SK-N-MC (cell line): Measurements from ENCODE around the gene PI16.
"Not testable (repeated sequence)": the region's sequence is repeated elsewhere in the genome, so short reads cannot be mapped to it uniquely, and the experiment has no call there.

Experiments used
- DNase-seq: peaks from one replicate; pipeline ENCODE4 v3.0.0-alpha.2; 2011; ENCODE audit warnings: low read depth, low spot score
- H3K27ac ChIP-seq: fragments of 200-600 bp; sonication (generic); 2 replicates; pipeline ENCODE4 v1.5.1; 2016; ENCODE audit warnings: mixed run types
- H3K36me3 ChIP-seq: fragments of 200-600 bp; sonication (generic); 2 replicates; pipeline ENCODE4 v1.6.1; 2017; ENCODE audit warnings: antibody characterized with exemption, low read length, mixed read lengths; ENCODE audit not compliant: insufficient read depth
- H3K4me3 ChIP-seq: fragments of 200-600 bp; sonication (generic); 2 replicates; pipeline ENCODE4 v1.5.1; 2016
- H3K9ac ChIP-seq: fragments of 200-600 bp; sonication (generic); 2 replicates; pipeline ENCODE4 v1.8.0; 2017; ENCODE audit warnings: mixed run types, mixed read lengths; ENCODE audit not compliant: insufficient read length
- H3K9me3 ChIP-seq: fragments of 200-600 bp; sonication (generic); 2 replicates; pipeline ENCODE4 v1.6.1; 2017; ENCODE audit warnings: low read depth, mild to moderate bottlenecking, antibody characterized with exemption, low read length, moderate library complexity, mixed read lengths
- EZH2 ChIP-seq: fragments of 200-600 bp; sonication (generic); IDR thresholded peaks from one replicate; pipeline ENCODE4 v1.6.1; 2017; ENCODE audit warnings: antibody characterized with exemption
- FOXP2 ChIP-seq: optimal IDR thresholded peaks from 2 replicates; pipeline ENCODE3; 2011; ENCODE audit warnings: mild to moderate bottlenecking, moderate library complexity; ENCODE audit not compliant: insufficient read depth; ENCODE audit errors: extremely low read length, control extremely low read depth
- POLR2AphosphoS5 ChIP-seq: IDR thresholded peaks from 2 replicates; pipeline ENCODE4 v1.6.1; 2012; ENCODE audit warnings: mild to moderate bottlenecking, low read depth, low read length, borderline replicate concordance

PI16 gene

DNA sequence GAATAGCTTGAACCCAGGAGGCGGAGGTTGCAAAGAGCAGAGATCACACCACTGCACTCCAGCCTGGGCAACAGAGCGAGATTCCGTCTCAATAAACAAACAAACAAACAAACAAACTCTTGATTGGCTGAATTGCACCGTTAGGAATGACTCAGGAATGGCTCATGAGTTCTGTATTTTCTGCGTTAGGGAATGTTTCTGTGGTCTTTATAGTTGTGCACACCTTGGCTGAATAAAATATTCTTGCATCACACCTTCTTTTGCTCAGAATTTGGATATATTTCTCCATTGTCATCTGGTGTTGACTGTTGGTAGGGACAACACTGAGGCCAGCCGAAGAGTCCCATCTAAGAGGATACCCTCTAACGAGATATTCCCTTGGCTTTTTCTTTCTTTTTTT is 19.6 kb upstream of the PI16 start:
- no peak for TF ChIP-seq FOXP2
- TF ChIP-seq EZH2, result no peak
- no peak for TF ChIP-seq POLR2AphosphoS5
- Histone ChIP-seq H3K27ac (no peak overlapping the region), H3K36me3 (no peaks in the 10 kb centered on the region), H3K9ac (no peak overlapping the region), H3K9me3 (no peaks in the 10 kb centered on the region), H3K4me3 (no peak overlapping the region)
- DNase-seq, result no peak

DNA sequence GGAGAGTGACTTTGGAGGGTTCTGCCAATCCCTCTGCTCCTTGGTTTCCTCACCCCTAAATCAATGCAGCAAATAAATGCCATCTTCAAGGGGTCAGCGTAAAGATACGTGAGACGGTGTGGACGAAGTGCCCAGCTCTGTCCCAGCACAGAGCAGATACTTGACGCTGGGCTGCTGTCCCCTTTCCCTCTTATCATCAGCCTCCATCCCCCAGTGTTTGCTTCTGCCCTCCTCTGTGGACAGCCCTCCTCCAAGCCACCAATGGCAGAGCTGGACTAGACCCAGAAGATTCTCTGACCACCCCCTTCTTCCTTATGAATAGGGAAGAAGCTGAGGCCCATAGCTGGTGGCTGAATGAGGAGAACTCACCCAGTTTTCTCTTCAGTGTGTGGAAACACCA is 17.7 kb upstream of the PI16 start:
- H3K9me3 ChIP-seq, result no peaks in the 10 kb centered on the region
- no peak for DNase-seq
- no peak overlapping the region for H3K4me3 ChIP-seq
- H3K9ac ChIP-seq, result no peak overlapping the region
- H3K27ac ChIP-seq, result no peak overlapping the region
- H3K36me3 ChIP-seq, result no peaks in the 10 kb centered on the region
- TF ChIP-seq POLR2AphosphoS5 (no peak), EZH2 (no peak), FOXP2 (no peak)

DNA sequence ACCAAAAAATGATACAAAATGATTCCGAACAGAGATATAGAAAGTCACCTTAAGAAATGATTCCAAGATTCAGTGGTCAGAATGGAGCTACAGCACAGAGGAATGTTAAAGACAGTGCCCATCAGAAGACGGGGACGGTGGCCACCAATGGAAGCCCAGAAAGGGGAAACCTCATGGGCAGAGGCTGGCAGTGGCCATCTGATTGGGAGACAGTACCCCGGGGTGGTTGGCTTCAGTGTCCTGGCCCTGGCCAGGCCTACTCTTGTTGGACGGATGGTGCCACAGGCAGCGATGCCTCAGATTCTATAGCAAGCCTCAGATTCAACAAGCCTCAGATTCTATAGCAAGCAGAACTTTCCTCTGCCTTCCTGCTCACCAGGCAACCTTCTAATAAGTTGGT is 16.6 kb upstream of the PI16 start:
- no peak overlapping the region for H3K27ac ChIP-seq
- H3K9ac ChIP-seq, result no peak overlapping the region
- no peak for DNase-seq
- no peak for TF ChIP-seq FOXP2
- no peak for TF ChIP-seq EZH2
- TF ChIP-seq POLR2AphosphoS5, result no peak
- no peak overlapping the region for H3K4me3 ChIP-seq
- H3K9me3 ChIP-seq, result no peaks in the 10 kb centered on the region
- H3K36me3 ChIP-seq, result no peaks in the 10 kb centered on the region

DNA sequence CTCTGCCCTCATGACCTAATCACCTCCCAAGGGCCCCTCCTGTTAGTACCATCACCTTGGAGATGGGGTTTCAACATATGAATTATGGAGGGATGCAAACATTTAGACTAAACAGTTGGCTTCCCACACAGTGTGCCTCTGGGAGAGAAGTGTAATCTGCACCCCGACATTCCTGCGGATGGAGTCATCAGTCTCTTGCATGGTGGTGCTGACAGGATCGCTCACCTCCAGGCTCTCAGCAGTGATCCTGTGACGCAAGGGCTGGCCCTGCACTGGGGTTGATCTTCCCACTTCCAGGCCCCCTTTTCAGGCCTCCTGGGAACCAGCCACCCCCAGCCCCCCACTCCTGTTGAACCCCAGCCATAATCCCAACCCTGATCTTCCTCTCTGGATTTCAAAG is 16.0 kb upstream of the PI16 start:
- Histone ChIP-seq H3K36me3 (no peaks in the 10 kb centered on the region), H3K9me3 (no peaks in the 10 kb centered on the region), H3K27ac (no peak overlapping the region), H3K4me3 (no peak overlapping the region), H3K9ac (no peak overlapping the region)
- no peak for DNase-seq
- TF ChIP-seq POLR2AphosphoS5, result no peak

DNA sequence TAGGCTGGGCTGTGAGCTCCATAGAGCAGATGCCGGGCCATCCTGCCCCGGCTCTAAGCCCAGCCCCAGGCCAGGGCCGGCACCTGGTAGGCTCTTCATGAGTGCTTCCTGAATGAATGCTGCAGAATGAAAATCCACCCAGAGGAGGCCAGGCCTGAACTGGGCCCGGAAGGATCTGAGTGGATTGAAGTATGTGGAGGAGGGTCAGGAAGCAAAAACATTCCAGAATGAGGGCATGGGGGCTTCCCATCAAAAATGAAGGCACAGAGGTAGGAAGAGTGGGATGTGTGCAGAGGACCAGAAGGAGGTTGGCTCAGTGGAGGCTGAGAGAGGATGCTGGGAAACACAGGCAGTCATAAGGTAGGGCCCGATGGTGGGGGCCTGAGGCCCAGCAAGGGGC is 15.5 kb upstream of the PI16 start:
- not testable (repeated sequence) for H3K9ac ChIP-seq, DNase-seq, H3K4me3 ChIP-seq, H3K27ac ChIP-seq, H3K36me3 ChIP-seq, H3K9me3 ChIP-seq

DNA sequence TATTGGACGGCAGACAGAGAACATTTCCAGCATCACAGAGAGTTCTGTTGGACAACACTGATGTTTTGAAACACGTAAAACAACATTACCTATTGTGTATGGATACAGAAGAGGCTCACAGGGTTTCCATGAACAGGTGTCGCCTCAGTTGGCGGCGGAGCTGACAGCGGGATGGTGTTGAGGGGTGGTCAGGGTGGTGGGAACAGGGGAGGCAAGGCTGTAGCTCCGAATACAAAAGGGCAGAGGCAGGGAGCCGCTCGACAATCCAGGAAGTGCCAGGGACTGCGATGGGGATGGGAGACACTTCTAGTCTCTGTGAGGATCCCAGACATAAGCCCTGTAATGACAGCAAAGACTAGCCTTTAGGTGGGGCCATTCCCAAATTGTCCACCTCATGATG is 14.5 kb upstream of the PI16 start:
- no peak overlapping the region for H3K4me3 ChIP-seq
- H3K27ac ChIP-seq, result no peak overlapping the region
- H3K36me3 ChIP-seq, result no peaks in the 10 kb centered on the region
- H3K9ac ChIP-seq, result no peak overlapping the region
- TF ChIP-seq POLR2AphosphoS5 (no peak), FOXP2 (no peak), EZH2 (no peak)
- H3K9me3 ChIP-seq, result no peaks in the 10 kb centered on the region
- DNase-seq, result no peak

DNA sequence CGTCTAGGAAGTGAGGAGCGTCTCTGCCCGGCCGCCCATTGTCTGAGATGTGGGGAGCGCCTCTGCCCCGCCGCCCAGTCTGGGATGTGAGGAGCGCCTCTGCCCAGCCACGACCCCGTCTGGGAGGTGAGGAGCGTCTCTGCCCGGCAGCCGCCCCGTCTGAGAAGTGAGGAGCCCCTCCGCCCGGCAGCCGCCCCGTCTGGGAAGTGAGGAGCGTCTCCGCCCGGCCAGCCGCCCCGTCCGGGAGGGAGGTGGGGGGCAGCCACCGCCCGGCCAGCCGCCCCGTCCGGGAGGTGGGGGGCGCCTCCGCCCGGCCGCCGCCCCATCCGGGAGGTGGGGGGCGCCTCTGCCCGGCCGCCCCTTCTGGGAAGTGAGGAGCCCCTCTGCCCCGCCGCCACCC is 13.0 kb upstream of the PI16 start:
- H3K36me3 ChIP-seq, H3K9ac ChIP-seq, H3K9me3 ChIP-seq, H3K27ac ChIP-seq, H3K4me3 ChIP-seq, DNase-seq: not testable (repeated sequence)

DNA sequence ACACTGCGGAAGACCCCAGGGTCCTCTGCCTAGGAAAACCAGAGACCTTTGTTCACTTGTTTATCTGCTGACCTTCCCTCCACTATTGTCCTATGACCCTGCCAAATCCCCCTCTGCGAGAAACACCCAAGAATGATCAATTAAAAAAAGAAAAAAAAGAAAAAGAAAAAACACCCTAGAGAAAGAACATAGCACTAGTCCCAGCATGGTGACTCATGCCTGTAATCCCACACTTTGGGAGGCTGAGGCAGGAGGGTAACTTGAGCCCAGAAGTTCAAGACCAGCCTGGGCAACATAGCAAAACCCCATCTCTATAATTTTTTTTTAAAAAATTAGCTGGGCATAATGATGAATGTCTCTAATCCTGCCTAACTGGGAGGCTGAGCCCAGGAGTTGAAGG is 12.2 kb upstream of the PI16 start:
- not testable (repeated sequence) for H3K4me3 ChIP-seq, H3K36me3 ChIP-seq, H3K9me3 ChIP-seq, H3K27ac ChIP-seq, H3K9ac ChIP-seq, DNase-seq

DNA sequence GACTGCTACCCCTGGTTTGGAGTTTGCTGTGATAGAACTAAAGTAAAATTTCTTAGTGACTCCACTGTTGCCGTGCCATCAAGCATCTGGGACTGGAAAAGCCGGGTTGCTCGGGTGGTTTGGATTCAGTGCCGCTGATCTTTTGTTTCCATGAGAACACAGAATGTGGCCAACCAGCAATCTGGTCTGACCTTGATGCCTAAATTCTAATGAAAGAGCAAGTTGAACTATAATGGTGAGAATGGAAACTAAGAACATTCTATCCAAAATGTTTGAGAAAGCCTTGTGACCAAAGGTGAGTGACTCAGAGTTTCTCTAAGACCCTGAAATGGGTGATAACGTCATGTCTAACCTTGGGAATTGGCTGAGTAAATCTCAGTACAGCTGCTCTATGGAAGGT is 9.9 kb upstream of the PI16 start:
- no peaks in the 10 kb centered on the region for H3K9me3 ChIP-seq

DNA sequence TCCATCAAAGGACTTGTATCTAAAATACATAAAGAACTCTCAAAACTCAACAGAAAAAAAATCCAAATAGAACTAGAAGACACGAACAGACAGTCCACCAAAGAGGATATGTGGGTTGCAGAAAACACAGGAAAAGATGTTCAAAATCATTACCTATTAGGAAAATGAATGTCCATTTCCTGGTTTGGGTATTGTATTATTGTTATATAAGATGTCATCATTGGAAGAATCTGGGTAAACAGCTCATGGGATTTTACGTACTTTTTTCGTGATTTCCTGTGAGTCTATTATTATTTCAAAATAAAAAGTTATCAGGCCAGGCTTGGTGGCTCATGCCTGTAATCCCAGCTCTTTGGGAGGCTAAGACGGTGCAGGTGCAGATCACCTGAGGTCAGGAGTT is 9.2 kb upstream of the PI16 start:
- Histone ChIP-seq H3K9ac (no peak overlapping the region), H3K27ac (no peak overlapping the region), H3K36me3 (no peaks in the 10 kb centered on the region), H3K9me3 (no peaks in the 10 kb centered on the region), H3K4me3 (no peak overlapping the region)
- DNase-seq, result no peak
- no peak for TF ChIP-seq POLR2AphosphoS5
- TF ChIP-seq EZH2, result no peak
- no peak for TF ChIP-seq FOXP2

More for the DNA sequence above, 9.9 kb upstream of the PI16 start:
- Histone ChIP-seq H3K27ac (no peak overlapping the region), H3K9ac (no peak overlapping the region), H3K4me3 (no peak overlapping the region), H3K36me3 (no peaks in the 10 kb centered on the region)
- TF ChIP-seq POLR2AphosphoS5 (no peak), FOXP2 (no peak), EZH2 (no peak)
- no peak for DNase-seq
